GM12872 (cell line): ENCODE data around the gene ANGPTL7.

ENCODE experiments used
- CTCF ChIP-seq: IDR thresholded peaks from 3 replicates; pipeline ENCODE4 v1.5.1; 2011; ENCODE audit warnings: low read depth, mild to moderate bottlenecking, low read length, moderate library complexity; ENCODE audit not compliant: insufficient read depth

The ANGPTL7 gene

GRCh38 chr1:11157394-11157793 lies 31.8 kb upstream of the ANGPTL7 start:
- no peak for TF ChIP-seq CTCF

- TF ChIP-seq CTCF: no peak
These were observed 31.3 kb upstream of the ANGPTL7 start for GRCh38 chr1:11157867-11158266.

GRCh38 chr1:11158291-11158690 lies 30.9 kb upstream of the ANGPTL7 start:
- TF ChIP-seq CTCF: no peak

DNA sequence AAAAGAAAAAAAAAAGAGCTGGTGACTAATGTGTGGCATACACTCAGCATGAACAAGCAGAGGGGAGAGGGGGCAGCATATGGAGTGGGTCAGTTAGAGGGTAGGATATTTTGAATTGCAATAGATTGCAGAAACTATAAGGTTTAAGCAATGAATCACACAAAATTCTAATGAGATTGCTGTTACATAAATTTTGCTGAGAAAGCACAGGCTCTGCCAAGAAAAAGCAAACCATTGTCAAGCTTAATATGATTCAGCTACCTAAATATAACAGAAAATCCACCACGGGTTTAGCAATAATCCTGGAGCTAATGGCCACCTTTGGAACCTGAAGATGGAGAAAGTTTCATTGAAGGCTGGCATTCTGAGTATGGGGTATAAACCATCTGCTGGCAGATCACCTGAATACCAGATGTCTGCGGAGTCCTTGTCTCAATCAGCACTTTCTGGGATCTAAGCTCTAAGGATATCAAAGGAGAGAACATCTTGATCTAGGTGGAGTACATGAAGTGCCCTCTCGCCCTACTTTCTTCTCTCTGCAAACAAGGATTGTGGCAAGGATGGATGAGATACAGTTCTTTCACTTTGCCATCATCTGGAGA lies 30.3 kb upstream of the ANGPTL7 start:
- TF ChIP-seq CTCF: no peak

DNA sequence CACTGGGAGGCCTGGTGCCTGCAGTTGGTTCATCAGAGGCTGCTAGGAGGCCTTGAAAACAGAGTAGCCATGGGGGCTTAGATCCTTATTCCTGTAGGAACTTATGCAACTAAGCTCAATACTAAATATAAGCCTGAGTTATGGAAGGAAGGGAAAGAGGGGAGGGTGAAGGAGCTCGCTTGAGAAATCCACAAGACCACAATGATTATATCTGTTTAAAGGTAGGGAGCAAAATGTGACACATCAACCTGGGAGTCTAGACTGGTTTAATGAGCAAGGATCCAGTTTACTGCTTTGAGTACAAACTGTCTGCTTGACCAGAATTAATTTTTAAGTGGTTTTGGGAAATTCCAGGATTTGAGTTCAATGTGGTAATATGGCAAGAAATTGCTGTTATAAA lies 20.4 kb upstream of the ANGPTL7 start:
- no peak for TF ChIP-seq CTCF

DNA sequence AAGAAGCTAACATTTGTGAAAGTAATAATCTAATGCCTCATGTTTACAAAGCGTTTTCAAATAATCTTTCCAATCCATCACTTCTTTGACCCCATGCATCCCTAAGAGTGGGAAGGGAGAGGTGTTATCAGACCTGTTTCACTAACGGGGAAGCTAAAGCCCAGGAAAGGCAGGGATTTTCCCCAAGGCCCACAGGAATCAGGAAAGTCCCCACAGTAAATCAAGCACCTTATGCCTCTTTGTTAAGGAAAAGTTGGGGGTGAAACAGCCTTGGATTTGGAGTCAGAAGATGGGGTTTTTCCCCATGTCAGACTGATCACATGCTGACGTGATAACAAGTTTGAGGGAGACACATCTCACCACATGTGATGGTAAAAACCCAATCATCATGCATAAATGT lies 20.0 kb upstream of the ANGPTL7 start:
- TF ChIP-seq CTCF: no peak

DNA sequence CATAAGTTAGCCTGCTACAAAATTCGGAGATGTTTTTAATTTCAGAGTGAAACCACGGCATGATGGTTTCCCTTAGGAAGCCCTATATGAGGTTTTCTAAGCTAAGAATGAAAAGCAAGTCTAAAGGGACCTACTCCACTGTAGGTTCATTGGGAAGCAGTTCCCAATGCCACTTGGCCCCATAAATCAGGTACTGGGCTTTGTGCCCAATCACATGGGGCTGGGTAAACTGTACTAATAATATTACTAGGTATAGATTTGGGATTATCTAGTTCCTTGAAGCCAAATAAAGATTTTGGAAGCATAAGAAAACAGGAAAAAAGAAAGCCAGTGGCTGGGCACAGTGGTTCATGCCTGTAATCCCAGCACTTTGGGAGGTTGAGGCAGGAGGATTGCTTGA lies 19.1 kb upstream of the ANGPTL7 start:
- TF ChIP-seq CTCF: no peak
